ENCODE data around the gene DHRS13. TPM values are rescaled to one million over a fixed set of nuclear protein-coding genes. Genes with fewer than 3 reads are reported as not detected.
"Not testable (repeated sequence)": the region's sequence is repeated elsewhere in the genome, so short reads cannot be mapped to it uniquely, and the experiment has no call there.

DHRS13 gene
- total RNA-seq, 2 donors from 2014 or later, result 3.7 to 12.2 TPM

DNA sequence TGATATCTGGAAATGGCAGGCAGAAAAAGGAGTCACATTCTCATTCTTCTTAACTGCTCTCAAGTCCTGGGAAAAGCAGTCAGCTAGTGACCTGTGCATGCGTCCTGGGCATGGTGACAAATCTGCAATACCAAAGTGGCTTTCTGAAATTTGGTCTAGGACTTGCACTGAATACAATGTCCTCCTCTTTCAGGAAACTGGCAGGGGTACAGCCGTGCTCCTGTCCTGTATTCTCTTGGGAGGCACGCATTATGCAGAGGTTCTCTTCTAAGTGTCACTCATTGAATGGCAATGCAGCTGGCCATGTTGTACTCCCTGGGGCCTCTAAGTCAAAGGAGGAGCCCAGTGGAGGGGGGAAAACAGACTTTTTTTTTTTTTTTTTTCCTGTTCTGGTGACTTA is 37.8 kb upstream of the DHRS13 start:
- Histone ChIP-seq H3K27me3 (replicated peaks; ENCODE audit: insufficient read depth) (no peaks in the 10 kb centered on the region), H3K36me3 (no peaks in the 10 kb centered on the region), H3K27ac (no peak overlapping the region), H3K9me3 (no peaks in the 10 kb centered on the region), H3K4me1 (ENCODE audit: control insufficient read depth in 1 of 2, low read depth in 2 of 2) (peaks cover 44 to 68% of the 10 kb centered on the region in 2 donors), H3K4me3 (no peak overlapping the region)
- ATAC-seq (ENCODE audit: insufficient number of reproducible peaks, low FRiP score, low read depth) (no peak), DNase-seq (ENCODE audit: low spot score) (no peak)
- TF ChIP-seq, protein P1, sequence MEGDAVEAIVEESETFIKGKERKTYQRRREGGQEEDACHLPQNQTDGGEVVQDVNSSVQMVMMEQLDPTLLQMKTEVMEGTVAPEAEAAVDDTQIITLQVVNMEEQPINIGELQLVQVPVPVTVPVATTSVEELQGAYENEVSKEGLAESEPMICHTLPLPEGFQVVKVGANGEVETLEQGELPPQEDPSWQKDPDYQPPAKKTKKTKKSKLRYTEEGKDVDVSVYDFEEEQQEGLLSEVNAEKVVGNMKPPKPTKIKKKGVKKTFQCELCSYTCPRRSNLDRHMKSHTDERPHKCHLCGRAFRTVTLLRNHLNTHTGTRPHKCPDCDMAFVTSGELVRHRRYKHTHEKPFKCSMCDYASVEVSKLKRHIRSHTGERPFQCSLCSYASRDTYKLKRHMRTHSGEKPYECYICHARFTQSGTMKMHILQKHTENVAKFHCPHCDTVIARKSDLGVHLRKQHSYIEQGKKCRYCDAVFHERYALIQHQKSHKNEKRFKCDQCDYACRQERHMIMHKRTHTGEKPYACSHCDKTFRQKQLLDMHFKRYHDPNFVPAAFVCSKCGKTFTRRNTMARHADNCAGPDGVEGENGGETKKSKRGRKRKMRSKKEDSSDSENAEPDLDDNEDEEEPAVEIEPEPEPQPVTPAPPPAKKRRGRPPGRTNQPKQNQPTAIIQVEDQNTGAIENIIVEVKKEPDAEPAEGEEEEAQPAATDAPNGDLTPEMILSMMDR (IDR thresholded peaks at IDR 0.05), result no peak

DNA sequence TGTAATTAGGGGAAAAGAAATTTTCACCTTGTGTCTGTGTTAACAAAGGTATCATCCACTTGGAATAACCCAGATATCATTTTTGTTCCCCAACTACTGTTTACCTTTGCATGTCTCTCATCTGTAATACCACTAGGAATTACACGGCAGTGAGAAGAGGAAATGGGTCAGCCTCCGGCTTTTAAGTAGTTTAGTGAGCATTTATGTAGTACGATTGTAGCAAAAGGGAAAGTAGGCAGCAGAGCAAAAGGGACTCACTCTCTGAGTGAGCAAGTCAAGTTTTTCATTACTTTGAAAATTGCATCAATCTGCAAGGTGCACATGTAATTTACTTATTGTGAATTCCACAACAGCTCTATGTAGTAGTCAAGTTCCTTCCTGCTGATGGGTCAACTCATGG is 37.3 kb upstream of the DHRS13 start:
- Histone ChIP-seq H3K27me3 (replicated peaks; ENCODE audit: insufficient read depth) (no peaks in the 10 kb centered on the region), H3K27ac (no peak overlapping the region), H3K4me1 (ENCODE audit: control insufficient read depth in 1 of 2, low read depth in 2 of 2) (peaks cover 44 to 66% of the 10 kb centered on the region in 2 donors), H3K4me3 (no peak overlapping the region), H3K36me3 (no peaks in the 10 kb centered on the region), H3K9me3 (no peaks in the 10 kb centered on the region)
- TF ChIP-seq, protein P1 (IDR thresholded peaks at IDR 0.05), result no peak
- no peak for ATAC-seq (ENCODE audit: insufficient number of reproducible peaks, low FRiP score, low read depth)
- DNase-seq (ENCODE audit: low spot score), result no peak

DNA sequence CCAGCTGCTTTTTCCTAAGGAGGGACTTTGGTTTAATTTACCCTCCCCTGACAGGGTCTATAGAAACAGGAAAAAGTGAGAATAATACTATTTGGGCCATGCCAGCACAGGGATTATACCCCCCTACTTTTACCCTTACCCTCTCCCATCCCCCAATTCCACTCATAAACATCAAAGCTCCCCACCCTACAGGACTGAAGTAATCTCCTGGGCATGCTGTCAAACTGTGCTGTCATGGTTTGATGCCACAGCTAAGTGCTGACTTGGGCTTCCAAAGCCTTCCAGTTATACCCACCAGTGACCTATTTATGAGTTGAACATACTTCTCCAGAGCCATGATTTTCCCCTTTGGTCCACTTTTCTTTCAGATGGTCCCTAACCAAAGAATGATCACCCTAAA is 35.7 kb upstream of the DHRS13 start:
- H3K36me3 ChIP-seq, result no peaks in the 10 kb centered on the region
- H3K27ac ChIP-seq, result no peak overlapping the region
- H3K9me3 ChIP-seq, result no peaks in the 10 kb centered on the region
- TF ChIP-seq, protein P1 (IDR thresholded peaks at IDR 0.05), result no peak
- no peaks in the 10 kb centered on the region for H3K27me3 ChIP-seq (replicated peaks; ENCODE audit: insufficient read depth)
- H3K4me1 ChIP-seq (ENCODE audit: control insufficient read depth in 1 of 2, low read depth in 2 of 2), result peaks cover 35 to 57% of the 10 kb centered on the region in 2 donors
- DNase-seq (ENCODE audit: low spot score), result no peak
- no peak overlapping the region for H3K4me3 ChIP-seq
- no peak for ATAC-seq (ENCODE audit: insufficient number of reproducible peaks, low FRiP score, low read depth)

DNA sequence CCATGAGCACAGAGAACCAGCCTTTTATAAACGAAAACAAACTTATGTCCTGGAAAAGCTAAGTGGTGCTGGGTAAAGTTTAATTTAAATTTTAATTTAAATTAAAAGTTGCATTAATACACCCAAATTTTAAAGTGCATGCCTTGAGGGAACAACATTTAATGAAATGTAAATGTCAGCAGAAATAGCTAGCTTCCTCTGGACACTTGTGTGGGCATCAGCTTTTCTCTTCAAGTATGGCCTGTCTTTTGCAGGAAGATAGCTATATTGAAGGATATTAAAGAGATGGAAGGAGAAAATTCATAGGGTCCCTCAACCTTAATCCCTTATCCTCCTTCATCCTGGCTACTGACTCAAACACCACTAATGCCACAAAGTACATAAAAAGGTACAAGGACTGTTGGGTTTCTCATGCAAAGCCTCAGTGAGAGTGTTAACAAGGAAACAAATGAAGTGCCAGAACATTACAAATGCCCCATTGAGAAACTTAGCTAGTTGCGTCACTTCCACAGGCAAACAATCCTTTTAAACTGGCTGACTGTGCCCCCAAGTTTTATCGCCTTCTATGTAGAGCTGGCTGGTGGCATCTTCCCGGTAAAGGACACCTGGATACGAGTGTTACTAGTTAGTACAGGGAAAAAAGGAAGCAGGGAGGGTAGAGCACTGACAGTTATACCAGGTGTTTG is 34.3 kb upstream of the DHRS13 start:
- no peaks in the 10 kb centered on the region for H3K9me3 ChIP-seq
- peak overlapping the region in 1 of 2 donors; percentile 36 for H3K27ac ChIP-seq
- DNase-seq (ENCODE audit: low spot score) (no peak), ATAC-seq (ENCODE audit: insufficient number of reproducible peaks, low FRiP score, low read depth) (no peak)
- no peak overlapping the region for H3K4me3 ChIP-seq
- H3K36me3 ChIP-seq, result no peaks in the 10 kb centered on the region
- no peaks in the 10 kb centered on the region for H3K27me3 ChIP-seq (replicated peaks; ENCODE audit: insufficient read depth)
- H3K4me1 ChIP-seq (ENCODE audit: control insufficient read depth in 1 of 2, low read depth in 2 of 2), result peaks cover 35 to 57% of the 10 kb centered on the region in 2 donors
- TF ChIP-seq, protein P1 (IDR thresholded peaks at IDR 0.05), result no peak

DNA sequence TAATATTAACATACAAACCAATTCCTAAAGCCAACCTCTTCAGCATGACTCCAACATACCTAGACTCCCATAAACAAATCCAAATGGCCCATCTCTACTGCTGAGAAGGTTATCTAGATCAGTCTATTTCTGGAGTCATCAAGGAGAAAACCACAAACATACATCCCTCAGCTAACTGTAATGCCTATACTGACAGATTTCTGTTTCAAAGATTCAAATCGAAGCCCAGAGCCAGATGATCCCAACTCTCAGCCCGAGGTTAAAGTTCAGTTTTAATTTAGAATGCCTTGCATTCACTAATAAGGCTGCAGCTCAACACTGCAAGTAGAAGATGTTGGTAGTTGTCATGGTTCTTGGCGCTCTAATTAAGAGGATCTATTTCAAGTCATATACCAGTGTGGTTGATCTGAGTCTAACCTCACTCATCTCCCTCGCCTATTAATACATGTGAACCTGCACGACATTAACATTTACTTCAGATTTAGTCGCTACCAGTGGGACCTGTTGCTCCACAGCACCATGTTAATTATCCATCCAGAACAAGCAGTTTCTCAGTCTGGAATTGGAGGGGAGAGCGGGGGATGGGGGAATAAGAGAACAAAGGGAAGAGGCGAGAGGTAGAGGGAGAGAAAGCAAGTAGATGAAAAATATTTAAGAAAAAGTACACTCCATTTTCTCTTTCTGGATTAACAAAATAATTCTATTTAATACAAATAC is 33.0 kb upstream of the DHRS13 start:
- TF ChIP-seq, protein P1 (IDR thresholded peaks at IDR 0.05), result no peak
- Histone ChIP-seq H3K27ac (no peak overlapping the region), H3K9me3 (no peaks in the 10 kb centered on the region), H3K36me3 (no peaks in the 10 kb centered on the region), H3K27me3 (replicated peaks; ENCODE audit: insufficient read depth) (no peaks in the 10 kb centered on the region), H3K4me3 (no peak overlapping the region), H3K4me1 (ENCODE audit: control insufficient read depth in 1 of 2, low read depth in 2 of 2) (peaks cover 35 to 56% of the 10 kb centered on the region in 2 donors)
- ATAC-seq (ENCODE audit: insufficient number of reproducible peaks, low FRiP score, low read depth) (no peak), DNase-seq (ENCODE audit: low spot score) (no peak)

DNA sequence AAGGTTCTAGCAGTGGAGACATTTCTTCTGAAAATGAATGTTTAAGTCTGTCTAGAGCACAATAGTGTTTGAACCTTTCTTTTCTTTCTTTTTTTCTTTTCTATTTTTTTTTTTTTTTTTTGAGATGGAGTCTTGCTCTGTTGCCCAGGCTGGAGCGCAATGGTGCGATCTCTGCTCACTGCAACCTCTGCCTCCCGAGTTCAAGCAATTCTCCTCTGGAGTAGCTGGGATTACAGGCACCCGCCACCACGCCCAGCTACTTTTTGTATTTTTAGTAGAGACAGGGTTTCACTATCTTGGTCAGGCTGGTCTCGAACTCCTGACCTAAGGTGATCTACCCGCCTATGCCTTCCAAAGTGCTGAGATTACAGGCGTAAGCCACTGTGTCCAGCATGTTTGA is 31.6 kb upstream of the DHRS13 start:
- not testable (repeated sequence) for H3K4me3 ChIP-seq; H3K27me3 ChIP-seq (replicated peaks; ENCODE audit: insufficient read depth); H3K36me3 ChIP-seq; H3K27ac ChIP-seq; ATAC-seq (ENCODE audit: insufficient number of reproducible peaks, low FRiP score, low read depth); H3K9me3 ChIP-seq; DNase-seq (ENCODE audit: low spot score)
- peaks cover 26 to 42% of the 10 kb centered on the region in 2 donors for H3K4me1 ChIP-seq (ENCODE audit: control insufficient read depth in 1 of 2, low read depth in 2 of 2)
